CD4-positive, CD25-positive, alpha-beta regulatory T cell (primary cell): ENCODE data around the gene SMOC2. TPM values are rescaled to one million over a fixed set of nuclear protein-coding genes. Genes with fewer than 3 reads are reported as not detected.

Experiments
- ATAC-seq, 2 donors: fragments of 150-1000 bp; cut with Tn5 transposase; one replicate each; pipeline ENCODE4 v1.10.0; 2021; ENCODE audit warnings: low read depth in 2 of 2, moderate number of reproducible peaks in 2 of 2, moderate library complexity in 1 of 2
- DNase-seq, 3 donors: peaks; one replicate each; pipeline versions ENCODE4 v3.0.0 to v3.0.0-alpha.2; 2012 to 2022; ENCODE audit warnings: mixed read lengths in 1 of 3
- H3K27ac ChIP-seq: one replicate; pipeline ENCODE4 v1.7.0; 2013; ENCODE audit warnings: mild to moderate bottlenecking, low read length; ENCODE audit not compliant: insufficient read depth, poor library complexity, severe bottlenecking
- H3K27me3 ChIP-seq: one replicate; pipeline ENCODE4 v1.7.0; 2013; ENCODE audit warnings: low read length; ENCODE audit not compliant: control insufficient read depth, insufficient read depth
- H3K36me3 ChIP-seq: one replicate; pipeline ENCODE4 v1.7.0; 2013; ENCODE audit warnings: mild to moderate bottlenecking, low read length, moderate library complexity; ENCODE audit not compliant: control insufficient read depth, insufficient read depth
- H3K4me1 ChIP-seq: 2 replicates; pipeline ENCODE4 v1.7.0; 2013; ENCODE audit warnings: mild to moderate bottlenecking, low read length; ENCODE audit not compliant: insufficient read depth, control insufficient read depth, poor library complexity, severe bottlenecking
- H3K4me3 ChIP-seq: one replicate; pipeline ENCODE4 v1.7.0; 2013; ENCODE audit warnings: low read depth, mild to moderate bottlenecking, low read length, moderate library complexity
- H3K9me3 ChIP-seq, 2 experiments: 1 replicate in 1 of 2; 2 replicates in 1 of 2; pipeline ENCODE4 v1.7.0; 2013; ENCODE audit warnings: low read length in 2 of 2, mild to moderate bottlenecking in 1 of 2, moderate library complexity in 1 of 2; ENCODE audit not compliant: control insufficient read depth in 2 of 2
- H3K27ac Mint-ChIP-seq, 3 donors: one replicate each; pipeline ENCODE4 v1.8.0; 2020 to 2022; ENCODE audit warnings: mild to moderate bottlenecking in 3 of 3, mixed read lengths in 3 of 3, moderate library complexity in 2 of 3
- H3K27me3 Mint-ChIP-seq: one replicate; pipeline ENCODE4 v1.8.0; 2022; ENCODE audit warnings: mild to moderate bottlenecking, mixed read lengths
- H3K36me3 Mint-ChIP-seq: one replicate; pipeline ENCODE4 v1.8.0; 2020; ENCODE audit warnings: mixed read lengths
- H3K4me1 Mint-ChIP-seq, 4 donors: one replicate each; pipeline ENCODE4 v1.8.0; 2020 to 2022; ENCODE audit warnings: mixed read lengths in 4 of 4, mild to moderate bottlenecking in 1 of 4
- H3K4me3 Mint-ChIP-seq, 4 donors: one replicate each; pipeline ENCODE4 v1.8.0; 2020 to 2022; ENCODE audit warnings: mild to moderate bottlenecking in 4 of 4, mixed read lengths in 4 of 4, moderate library complexity in 3 of 4
- H3K9me3 Mint-ChIP-seq, 7 donors: one replicate each; pipeline ENCODE4 v1.8.0; 2020 to 2022; ENCODE audit warnings: mixed read lengths in 7 of 7, mild to moderate bottlenecking in 3 of 7, moderate library complexity in 2 of 7
- polyA plus RNA-seq, 4 donors: library from polyadenylated mRNA; unstranded; fragments of 300-500 nt; fragmentation: Illumina TruSeq; gene quantifications; one replicate each; pipeline ENCODE4 v1.2.3, GENCODE V29; 2021
- total RNA-seq: library from RNA; stranded (reverse); gene quantifications from one replicate; pipeline ENCODE4 v1.2.3, GENCODE V29; 2022

SMOC2 gene
- total and polyA plus RNA-seq, 5 donors from 2014 or later, result not detected

- DNase-seq (no peak), ATAC-seq (no peak)
- Mint-ChIP-seq H3K27ac (no peak overlapping the region), H3K9me3 (peaks cover 0 to 2% (median 0%) of the 10 kb centered on the region in 7 donors), H3K27me3 (no peaks in the 10 kb centered on the region), H3K4me3 (peak overlapping the region in 1 of 4 donors; percentile 63), H3K4me1 (no peaks in the 10 kb centered on the region), H3K36me3 (no peaks in the 10 kb centered on the region)
- H3K27me3 ChIP-seq, result no peaks in the 10 kb centered on the region
- no peaks in the 10 kb centered on the region for H3K9me3 ChIP-seq
- H3K36me3 ChIP-seq, result no peaks in the 10 kb centered on the region
- no peaks in the 10 kb centered on the region for H3K4me1 ChIP-seq
- no peak overlapping the region for H3K27ac ChIP-seq
- no peak overlapping the region for H3K4me3 ChIP-seq
These were observed 55.4 kb downstream of the SMOC2 start for GRCh38 chr6:168496139-168496996.

GRCh38 chr6:168496997-168497331 lies 56.0 kb downstream of the SMOC2 start:
- no peaks in the 10 kb centered on the region for H3K9me3 ChIP-seq
- no peak overlapping the region for H3K27ac ChIP-seq
- no peaks in the 10 kb centered on the region for H3K36me3 ChIP-seq
- no peak overlapping the region for H3K4me3 ChIP-seq
- H3K9me3 Mint-ChIP-seq, result peaks cover 0 to 2% (median 0%) of the 10 kb centered on the region in 7 donors
- DNase-seq, result no peak
- H3K27me3 ChIP-seq, result no peaks in the 10 kb centered on the region
- no peak overlapping the region for H3K27ac Mint-ChIP-seq
- no peaks in the 10 kb centered on the region for H3K36me3 Mint-ChIP-seq
- ATAC-seq, result no peak
- no peaks in the 10 kb centered on the region for H3K27me3 Mint-ChIP-seq
- H3K4me1 Mint-ChIP-seq, result no peaks in the 10 kb centered on the region
- H3K4me1 ChIP-seq, result no peaks in the 10 kb centered on the region
- no peak overlapping the region for H3K4me3 Mint-ChIP-seq

- ATAC-seq (no peak), DNase-seq (no peak)
- Mint-ChIP-seq H3K4me3 (no peak overlapping the region), H3K4me1 (no peaks in the 10 kb centered on the region), H3K9me3 (peaks cover 0 to 2% (median 0%) of the 10 kb centered on the region in 7 donors), H3K27ac (no peak overlapping the region), H3K27me3 (no peaks in the 10 kb centered on the region), H3K36me3 (no peaks in the 10 kb centered on the region)
- no peak overlapping the region for H3K27ac ChIP-seq
- no peak overlapping the region for H3K4me3 ChIP-seq
- no peaks in the 10 kb centered on the region for H3K4me1 ChIP-seq
- H3K9me3 ChIP-seq, result no peaks in the 10 kb centered on the region
- H3K27me3 ChIP-seq, result no peaks in the 10 kb centered on the region
- no peaks in the 10 kb centered on the region for H3K36me3 ChIP-seq
These were observed 56.4 kb downstream of the SMOC2 start for GRCh38 chr6:168497381-168497780.

GRCh38 chr6:168498161-168498843 lies 57.3 kb downstream of the SMOC2 start:
- H3K27ac ChIP-seq, result no peak overlapping the region
- H3K27me3 Mint-ChIP-seq, result no peaks in the 10 kb centered on the region
- no peaks in the 10 kb centered on the region for H3K4me1 ChIP-seq
- no peak overlapping the region for H3K4me3 ChIP-seq
- no peaks in the 10 kb centered on the region for H3K36me3 ChIP-seq
- H3K4me3 Mint-ChIP-seq, result no peak overlapping the region
- no peaks in the 10 kb centered on the region for H3K4me1 Mint-ChIP-seq
- no peak for DNase-seq
- ATAC-seq, result no peak
- no peak overlapping the region for H3K27ac Mint-ChIP-seq
- no peaks in the 10 kb centered on the region for H3K27me3 ChIP-seq
- peaks cover 0 to 2% (median 0%) of the 10 kb centered on the region in 7 donors for H3K9me3 Mint-ChIP-seq
- H3K36me3 Mint-ChIP-seq, result no peaks in the 10 kb centered on the region
- H3K9me3 ChIP-seq, result no peaks in the 10 kb centered on the region

- DNase-seq (no peak), ATAC-seq (no peak)
- H3K27me3 ChIP-seq, result no peaks in the 10 kb centered on the region
- H3K4me1 ChIP-seq, result no peaks in the 10 kb centered on the region
- H3K27ac Mint-ChIP-seq, result no peak overlapping the region
- no peak overlapping the region for H3K27ac ChIP-seq
- no peak overlapping the region for H3K4me3 Mint-ChIP-seq
- H3K4me1 Mint-ChIP-seq, result no peaks in the 10 kb centered on the region
- H3K36me3 Mint-ChIP-seq, result no peaks in the 10 kb centered on the region
- no peaks in the 10 kb centered on the region for H3K36me3 ChIP-seq
- H3K27me3 Mint-ChIP-seq, result no peaks in the 10 kb centered on the region
- H3K9me3 ChIP-seq, result no peaks in the 10 kb centered on the region
- H3K9me3 Mint-ChIP-seq, result peaks cover 0 to 2% (median 0%) of the 10 kb centered on the region in 7 donors
- no peak overlapping the region for H3K4me3 ChIP-seq
These were observed 58.2 kb downstream of the SMOC2 start for GRCh38 chr6:168499045-168499650.

GRCh38 chr6:168500519-168500918 lies 59.5 kb downstream of the SMOC2 start:
- Histone ChIP-seq H3K4me3 (no peak overlapping the region), H3K9me3 (no peaks in the 10 kb centered on the region), H3K36me3 (no peaks in the 10 kb centered on the region), H3K4me1 (no peaks in the 10 kb centered on the region), H3K27ac (no peak overlapping the region), H3K27me3 (no peaks in the 10 kb centered on the region)
- no peak overlapping the region for H3K27ac Mint-ChIP-seq
- H3K9me3 Mint-ChIP-seq, result peaks cover 0 to 2% (median 0%) of the 10 kb centered on the region in 7 donors
- no peaks in the 10 kb centered on the region for H3K36me3 Mint-ChIP-seq
- DNase-seq, result no peak
- no peak overlapping the region for H3K4me3 Mint-ChIP-seq
- ATAC-seq, result no peak
- no peaks in the 10 kb centered on the region for H3K27me3 Mint-ChIP-seq
- no peaks in the 10 kb centered on the region for H3K4me1 Mint-ChIP-seq

GRCh38 chr6:168501561-168501960 lies 60.6 kb downstream of the SMOC2 start:
- H3K4me1 Mint-ChIP-seq, result peaks cover 0 to 3% (median 0%) of the 10 kb centered on the region in 4 donors

More at GRCh38 chr6:168501561-168501960, 60.6 kb downstream of the SMOC2 start:
- Mint-ChIP-seq H3K36me3 (no peaks in the 10 kb centered on the region), H3K9me3 (peaks cover 0 to 2% (median 0%) of the 10 kb centered on the region in 7 donors), H3K27me3 (no peaks in the 10 kb centered on the region), H3K4me3 (no peak overlapping the region), H3K27ac (no peak overlapping the region)
- ATAC-seq (no peak), DNase-seq (no peak)
- H3K27me3 ChIP-seq, result no peaks in the 10 kb centered on the region
- H3K4me3 ChIP-seq, result no peak overlapping the region
- no peaks in the 10 kb centered on the region for H3K36me3 ChIP-seq
- no peaks in the 10 kb centered on the region for H3K4me1 ChIP-seq
- no peaks in the 10 kb centered on the region for H3K9me3 ChIP-seq
- H3K27ac ChIP-seq, result no peak overlapping the region
